22Rv1 (cell line): ENCODE measurements around the gene IFT88.

ENCODE experiments used
- H3K27ac ChIP-seq: fragments of 450-650 bp; 2 replicates; pipeline ENCODE4 v1.5.1; 2017
- ZFX ChIP-seq: fragments of 450-650 bp; IDR thresholded peaks from 2 replicates; pipeline ENCODE4 v1.6.1; 2017; ENCODE audit warnings: antibody characterized with exemption, borderline replicate concordance
- TF ChIP-seq, protein P1 (sequence below): fragments of 450-650 bp; IDR thresholded peaks from 2 replicates; pipeline ENCODE4 v1.5.1; 2017; ENCODE audit warnings: mild to moderate bottlenecking

The IFT88 gene

DNA sequence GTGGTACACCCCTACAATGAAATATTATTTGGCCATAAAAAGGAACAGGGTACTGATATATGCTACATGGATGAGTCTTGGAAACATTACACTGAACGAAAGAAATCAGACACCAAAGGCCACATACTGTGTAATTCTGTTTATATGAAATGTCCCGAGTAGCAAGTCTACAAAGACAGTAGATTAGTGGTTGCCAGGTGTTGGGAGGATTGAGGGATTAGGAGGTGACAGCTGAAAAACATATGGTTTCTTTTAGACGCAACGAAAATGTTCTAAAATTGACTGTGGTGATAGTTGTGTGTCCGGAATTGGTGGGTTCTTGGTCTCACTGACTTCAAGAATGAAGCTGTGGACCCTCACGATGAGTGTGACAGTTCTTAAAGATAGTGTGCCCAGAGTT, 171.7 kb downstream of the IFT88 start:
- TF ChIP-seq, protein P1, sequence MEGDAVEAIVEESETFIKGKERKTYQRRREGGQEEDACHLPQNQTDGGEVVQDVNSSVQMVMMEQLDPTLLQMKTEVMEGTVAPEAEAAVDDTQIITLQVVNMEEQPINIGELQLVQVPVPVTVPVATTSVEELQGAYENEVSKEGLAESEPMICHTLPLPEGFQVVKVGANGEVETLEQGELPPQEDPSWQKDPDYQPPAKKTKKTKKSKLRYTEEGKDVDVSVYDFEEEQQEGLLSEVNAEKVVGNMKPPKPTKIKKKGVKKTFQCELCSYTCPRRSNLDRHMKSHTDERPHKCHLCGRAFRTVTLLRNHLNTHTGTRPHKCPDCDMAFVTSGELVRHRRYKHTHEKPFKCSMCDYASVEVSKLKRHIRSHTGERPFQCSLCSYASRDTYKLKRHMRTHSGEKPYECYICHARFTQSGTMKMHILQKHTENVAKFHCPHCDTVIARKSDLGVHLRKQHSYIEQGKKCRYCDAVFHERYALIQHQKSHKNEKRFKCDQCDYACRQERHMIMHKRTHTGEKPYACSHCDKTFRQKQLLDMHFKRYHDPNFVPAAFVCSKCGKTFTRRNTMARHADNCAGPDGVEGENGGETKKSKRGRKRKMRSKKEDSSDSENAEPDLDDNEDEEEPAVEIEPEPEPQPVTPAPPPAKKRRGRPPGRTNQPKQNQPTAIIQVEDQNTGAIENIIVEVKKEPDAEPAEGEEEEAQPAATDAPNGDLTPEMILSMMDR, result no peak
- TF ChIP-seq ZFX, result no peak
- H3K27ac ChIP-seq, result no peak overlapping the region

DNA sequence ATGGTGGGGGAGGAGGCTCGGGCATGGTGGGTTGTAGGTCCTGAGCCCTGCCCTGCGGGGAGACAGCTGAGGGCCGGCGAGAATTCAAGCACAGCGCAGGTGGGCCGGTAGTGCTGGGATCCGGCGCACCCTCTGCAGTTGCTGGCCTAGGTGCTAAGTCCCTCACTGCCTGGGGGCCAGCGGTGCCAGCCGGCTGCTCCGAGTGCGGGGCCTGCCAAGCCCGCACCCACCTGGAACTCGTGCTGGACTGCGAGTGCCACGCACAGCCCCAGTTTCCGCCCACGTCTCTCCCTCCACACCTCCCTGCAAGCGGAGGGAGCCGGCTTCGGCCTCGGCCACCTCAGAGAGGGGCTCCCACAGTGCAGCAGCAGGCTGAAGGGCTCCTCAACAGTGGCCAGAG, 173.1 kb downstream of the IFT88 start:
- TF ChIP-seq, protein P1, result no peak
- TF ChIP-seq ZFX, result no peak
- H3K27ac ChIP-seq, result no peak overlapping the region
